Measurements from ENCODE around the gene ATXN7L2. TPM values are rescaled to one million over a fixed set of nuclear protein-coding genes. Genes with fewer than 3 reads are reported as not detected.
"Not testable (repeated sequence)": the region's sequence is repeated elsewhere in the genome, so short reads cannot be mapped to it uniquely, and the experiment has no call there.

The ATXN7L2 gene
- total RNA-seq, 4 donors from 2014 or later, result 6.5 to 6.8 (median 6.5) TPM

GRCh38 chr1:109443476-109443875 is 40.2 kb upstream of the ATXN7L2 start:
- Histone ChIP-seq H3K27me3 (peaks cover 0 to 5% of the 10 kb centered on the region in 2 donors), H3K27ac (no peak overlapping the region), H3K4me3 (no peak overlapping the region), H3K9me3 (no peaks in the 10 kb centered on the region), H3K4me1 (no peaks in the 10 kb centered on the region), H3K36me3 (no peaks in the 10 kb centered on the region)
- WGBS, 2 donors, result 72 to 77% methylated on average over 2 of the region's 2 CpGs
- no peak for TF ChIP-seq EP300 (IDR thresholded peaks at IDR 0.05)
- TF ChIP-seq POLR2A (IDR thresholded peaks at IDR 0.05), result no peak
- TF ChIP-seq CTCF (IDR thresholded peaks at IDR 0.05), result no peak
- DNase-seq (ENCODE audit: low spot score in 2 of 2), result no peak

GRCh38 chr1:109444346-109444745 is 39.4 kb upstream of the ATXN7L2 start:
- Histone ChIP-seq H3K36me3 (no peaks in the 10 kb centered on the region), H3K9me3 (no peaks in the 10 kb centered on the region), H3K27me3 (peaks cover 0 to 5% of the 10 kb centered on the region in 2 donors), H3K4me3 (no peak overlapping the region), H3K27ac (no peak overlapping the region), H3K4me1 (no peaks in the 10 kb centered on the region)
- WGBS, 2 donors, result 77 to 92% methylated on average over 1 of the region's 1 CpG
- TF ChIP-seq CTCF (IDR thresholded peaks at IDR 0.05), result no peak
- no peak for TF ChIP-seq POLR2A (IDR thresholded peaks at IDR 0.05)
- no peak for TF ChIP-seq EP300 (IDR thresholded peaks at IDR 0.05)
- DNase-seq (ENCODE audit: low spot score in 2 of 2), result no peak

GRCh38 chr1:109445949-109446695 is 37.6 kb upstream of the ATXN7L2 start:
- not testable (repeated sequence) for H3K4me1 ChIP-seq; H3K27ac ChIP-seq; H3K27me3 ChIP-seq; H3K9me3 ChIP-seq; H3K4me3 ChIP-seq; DNase-seq (ENCODE audit: low spot score in 2 of 2); H3K36me3 ChIP-seq
- WGBS, 2 donors, result 64 to 66% methylated on average over 11 of the region's 11 CpGs

- no peaks in the 10 kb centered on the region for H3K9me3 ChIP-seq
- H3K36me3 ChIP-seq, result no peaks in the 10 kb centered on the region
- 60 to 68% methylated on average over 4 of the region's 4 CpGs for WGBS, 2 donors
- no peaks in the 10 kb centered on the region for H3K4me1 ChIP-seq
- no peak for TF ChIP-seq POLR2A (IDR thresholded peaks at IDR 0.05)
- no peak for TF ChIP-seq EP300 (IDR thresholded peaks at IDR 0.05)
- TF ChIP-seq CTCF (IDR thresholded peaks at IDR 0.05), result no peak
- no peak overlapping the region for H3K27ac ChIP-seq
- no peak for DNase-seq (ENCODE audit: low spot score in 2 of 2)
- peaks cover 0 to 5% of the 10 kb centered on the region in 2 donors for H3K27me3 ChIP-seq
- no peak overlapping the region for H3K4me3 ChIP-seq
These were observed 36.2 kb upstream of the ATXN7L2 start for GRCh38 chr1:109447524-109447923.

- no peaks in the 10 kb centered on the region for H3K4me1 ChIP-seq
- no peak for DNase-seq (ENCODE audit: low spot score in 2 of 2)
- H3K27ac ChIP-seq, result no peak overlapping the region
- TF ChIP-seq CTCF (IDR thresholded peaks at IDR 0.05), result no peak
- no peak for TF ChIP-seq POLR2A (IDR thresholded peaks at IDR 0.05)
- no peak for TF ChIP-seq EP300 (IDR thresholded peaks at IDR 0.05)
- no peaks in the 10 kb centered on the region for H3K36me3 ChIP-seq
- H3K27me3 ChIP-seq, result peaks cover 0 to 3% of the 10 kb centered on the region in 2 donors
- H3K9me3 ChIP-seq, result peaks cover 0 to 12% (median 0%) of the 10 kb centered on the region in 4 donors
- WGBS, 2 donors, result 95 to 96% methylated on average over 1 of the region's 1 CpG
- H3K4me3 ChIP-seq, result no peak overlapping the region
These were observed 29.1 kb upstream of the ATXN7L2 start for GRCh38 chr1:109454497-109455133.

Measured in tibial nerve (tissue), 4 donors.